Astrocyte (in vitro differentiated cells and primary cell): Measurements from ENCODE around the gene PCDHGA1.

Experiments
- EZH2 ChIP-seq: IDR thresholded peaks from 2 replicates; pipeline ENCODE4 v1.6.1; 2012; ENCODE audit warnings: mild to moderate bottlenecking, low read length, inconsistent platforms; ENCODE audit not compliant: insufficient read depth
- TF ChIP-seq, protein P1 (sequence below): IDR thresholded peaks from 2 replicates; pipeline ENCODE4 v1.5.1; 2011; ENCODE audit warnings: low read depth, mild to moderate bottlenecking, inconsistent platforms, low read length, moderate library complexity; ENCODE audit not compliant: insufficient read depth

DNA sequence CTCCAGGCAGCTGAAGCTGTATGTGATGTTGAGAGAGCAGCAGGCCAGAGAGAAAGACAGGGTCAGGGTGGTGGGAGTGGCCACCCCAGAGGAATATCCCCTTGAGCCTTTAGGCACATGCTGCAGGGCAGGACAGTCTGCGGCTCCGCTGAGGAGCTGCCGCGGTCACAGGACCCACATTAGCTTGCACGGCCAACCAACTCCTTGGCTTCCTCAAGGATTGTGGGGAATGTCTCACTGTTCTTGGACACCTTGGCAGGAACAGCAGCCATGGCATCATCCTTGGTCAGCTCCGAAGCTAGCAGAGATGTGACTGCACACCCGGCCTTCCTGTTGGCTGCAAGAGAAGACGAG lies 186.3 kb downstream of the PCDHGA1 start:
- TF ChIP-seq, protein P1, sequence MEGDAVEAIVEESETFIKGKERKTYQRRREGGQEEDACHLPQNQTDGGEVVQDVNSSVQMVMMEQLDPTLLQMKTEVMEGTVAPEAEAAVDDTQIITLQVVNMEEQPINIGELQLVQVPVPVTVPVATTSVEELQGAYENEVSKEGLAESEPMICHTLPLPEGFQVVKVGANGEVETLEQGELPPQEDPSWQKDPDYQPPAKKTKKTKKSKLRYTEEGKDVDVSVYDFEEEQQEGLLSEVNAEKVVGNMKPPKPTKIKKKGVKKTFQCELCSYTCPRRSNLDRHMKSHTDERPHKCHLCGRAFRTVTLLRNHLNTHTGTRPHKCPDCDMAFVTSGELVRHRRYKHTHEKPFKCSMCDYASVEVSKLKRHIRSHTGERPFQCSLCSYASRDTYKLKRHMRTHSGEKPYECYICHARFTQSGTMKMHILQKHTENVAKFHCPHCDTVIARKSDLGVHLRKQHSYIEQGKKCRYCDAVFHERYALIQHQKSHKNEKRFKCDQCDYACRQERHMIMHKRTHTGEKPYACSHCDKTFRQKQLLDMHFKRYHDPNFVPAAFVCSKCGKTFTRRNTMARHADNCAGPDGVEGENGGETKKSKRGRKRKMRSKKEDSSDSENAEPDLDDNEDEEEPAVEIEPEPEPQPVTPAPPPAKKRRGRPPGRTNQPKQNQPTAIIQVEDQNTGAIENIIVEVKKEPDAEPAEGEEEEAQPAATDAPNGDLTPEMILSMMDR: no peak
- TF ChIP-seq EZH2: no peak
